ENCODE measurements around the gene PPP1R1C. TPM values are rescaled to one million over a fixed set of nuclear protein-coding genes. Genes with fewer than 3 reads are reported as not detected.

Gene PPP1R1C
- total RNA-seq, 4 donors from 2014 or later = 3.7 to 7.9 TPM; not detected in 2

GRCh38 chr2:182078988-182079602 lies 93.4 kb downstream of the PPP1R1C start:
- TF ChIP-seq CTCF (IDR thresholded peaks at IDR 0.05; ENCODE audit: low read depth) = no peak

- no peak for TF ChIP-seq CTCF (IDR thresholded peaks at IDR 0.05; ENCODE audit: low read depth)
Measured at GRCh38 chr2:182080493-182080892, 94.8 kb downstream of the PPP1R1C start.

GRCh38 chr2:182081602-182082260 lies 96.1 kb downstream of the PPP1R1C start:
- TF ChIP-seq CTCF (IDR thresholded peaks at IDR 0.05; ENCODE audit: low read depth) = no peak

- no peak for TF ChIP-seq CTCF (IDR thresholded peaks at IDR 0.05; ENCODE audit: low read depth)
Measured at GRCh38 chr2:182088681-182089320, 103.1 kb downstream of the PPP1R1C start.

GRCh38 chr2:182090486-182090885 lies 104.8 kb downstream of the PPP1R1C start:
- no peak for TF ChIP-seq CTCF (IDR thresholded peaks at IDR 0.05; ENCODE audit: low read depth)

GRCh38 chr2:182097571-182098164 lies 112.0 kb downstream of the PPP1R1C start:
- TF ChIP-seq CTCF (IDR thresholded peaks at IDR 0.05; ENCODE audit: low read depth) = no peak

- TF ChIP-seq CTCF (IDR thresholded peaks at IDR 0.05; ENCODE audit: low read depth) = no peak
Measured at GRCh38 chr2:182098648-182099047, 113.0 kb downstream of the PPP1R1C start.

All from subcutaneous adipose tissue (tissue), 4 donors.